ENCODE results near the gene ZBED1.
"Not testable (repeated sequence)": the region's sequence is repeated elsewhere in the genome, so short reads cannot be mapped to it uniquely, and the experiment has no call there.

ZBED1 gene

DNA sequence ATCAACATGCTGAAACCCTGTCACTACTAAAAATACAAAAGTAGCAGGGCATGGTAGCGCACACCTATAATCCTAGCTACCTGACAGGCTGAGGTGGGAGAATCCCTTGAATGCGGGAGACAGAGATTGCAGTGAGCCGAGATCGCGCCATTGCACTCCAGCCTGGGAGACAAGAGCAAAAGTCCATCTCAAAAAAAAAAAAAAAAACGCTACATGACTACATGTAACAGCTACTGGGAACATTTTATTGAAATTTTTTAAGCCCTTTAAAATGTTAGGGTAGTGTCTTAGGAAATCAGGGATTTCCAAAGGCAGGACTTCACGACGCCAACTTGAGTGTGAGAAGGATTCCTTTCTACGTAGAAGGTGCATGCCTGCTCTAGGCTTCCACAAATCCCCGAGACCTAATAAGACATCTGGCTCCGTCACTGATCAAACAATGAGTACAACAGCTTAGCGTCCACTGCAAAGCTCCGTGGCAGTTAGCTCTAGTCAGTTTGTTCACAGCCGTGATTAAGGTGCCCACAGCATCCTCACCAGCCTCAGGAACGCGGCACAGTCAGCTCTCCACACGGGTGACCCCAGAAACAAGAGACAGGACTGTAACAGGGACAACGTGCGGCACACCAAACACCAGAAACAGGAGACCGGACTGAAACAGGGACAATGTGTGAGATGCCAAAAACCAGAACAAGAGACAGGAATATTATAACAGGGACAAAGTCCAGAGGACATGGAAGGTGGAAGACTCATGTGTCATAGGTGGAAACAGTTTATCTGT, 33.7 kb downstream of the ZBED1 start:
- Mint-ChIP-seq H3K36me3 (no peaks in the 10 kb centered on the region), H3K4me1 (no peaks in the 10 kb centered on the region), H3K27me3 (no peaks in the 10 kb centered on the region), H3K4me3 (no peak overlapping the region), H3K9me3 (peaks cover 6% of the 10 kb centered on the region), H3K27ac (no peak overlapping the region)
- DNase-seq = no peak
- CTCF ChIA-PET = no interaction called here

DNA sequence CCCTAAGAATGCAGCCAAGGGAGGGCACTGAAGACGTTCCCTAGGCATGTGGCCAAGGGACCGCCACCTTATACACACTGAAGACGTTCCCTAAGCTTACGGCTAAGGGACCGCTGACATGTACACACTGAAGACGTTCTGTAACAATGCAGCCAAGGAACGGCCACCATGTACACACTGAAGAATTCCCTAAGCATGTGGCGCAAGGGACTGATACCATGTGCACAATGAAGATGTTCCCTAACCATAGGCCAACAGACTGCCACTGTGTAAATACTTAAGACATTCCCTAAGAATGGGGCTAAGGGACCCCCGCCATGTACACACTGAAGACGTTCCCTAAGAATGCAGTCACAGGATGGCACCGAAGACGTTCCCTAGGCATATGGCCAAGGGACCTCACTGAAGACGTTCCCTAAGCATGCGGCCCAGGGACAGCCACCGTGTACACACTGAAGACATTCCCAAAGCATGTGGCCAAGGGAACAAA, 36.1 kb downstream of the ZBED1 start:
- peaks cover 3% of the 10 kb centered on the region for H3K9me3 Mint-ChIP-seq
- CTCF ChIA-PET = no interaction called here
- H3K4me1 Mint-ChIP-seq = no peaks in the 10 kb centered on the region
- no peak overlapping the region for H3K27ac Mint-ChIP-seq
- DNase-seq = no peak
- no peaks in the 10 kb centered on the region for H3K27me3 Mint-ChIP-seq
- H3K4me3 Mint-ChIP-seq = no peak overlapping the region
- H3K36me3 Mint-ChIP-seq = no peaks in the 10 kb centered on the region

DNA sequence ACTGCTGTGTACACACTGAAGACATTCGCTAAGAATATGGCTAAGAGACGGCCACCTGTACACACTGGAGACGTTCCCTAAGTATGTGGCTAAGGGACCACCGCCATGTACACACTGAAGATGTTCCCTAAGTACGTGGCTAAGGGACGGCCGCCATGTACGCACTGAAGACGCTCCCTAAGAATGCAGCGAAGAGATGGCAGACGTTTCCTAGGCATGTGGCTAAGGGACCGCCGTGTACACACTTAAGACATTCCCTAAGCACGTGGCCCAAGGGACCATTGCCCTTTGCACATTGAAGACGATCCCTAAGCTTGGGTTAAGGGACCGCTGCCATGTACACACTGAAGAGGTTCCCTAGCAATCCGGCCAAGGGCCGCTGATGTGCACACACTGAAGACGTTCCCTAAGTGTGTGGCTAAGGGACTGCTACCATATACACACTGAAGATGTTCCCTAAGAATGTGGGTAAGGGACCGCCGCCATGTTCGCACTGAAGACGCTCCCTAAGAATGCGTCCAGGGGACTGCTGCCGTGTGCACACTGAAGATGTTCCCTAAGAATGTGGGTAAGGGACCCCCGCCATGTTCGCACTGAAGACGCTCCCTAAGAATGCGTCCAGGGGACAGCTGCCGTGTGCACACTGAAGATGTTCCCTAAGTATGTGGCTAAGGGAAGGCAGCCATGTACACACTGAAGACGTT, 36.7 kb downstream of the ZBED1 start:
- Mint-ChIP-seq H3K27ac (no peak overlapping the region), H3K36me3 (no peaks in the 10 kb centered on the region), H3K9me3 (no peaks in the 10 kb centered on the region), H3K4me1 (no peaks in the 10 kb centered on the region), H3K4me3 (no peak overlapping the region), H3K27me3 (no peaks in the 10 kb centered on the region)
- no peak for DNase-seq
- CTCF ChIA-PET = no interaction called here

DNA sequence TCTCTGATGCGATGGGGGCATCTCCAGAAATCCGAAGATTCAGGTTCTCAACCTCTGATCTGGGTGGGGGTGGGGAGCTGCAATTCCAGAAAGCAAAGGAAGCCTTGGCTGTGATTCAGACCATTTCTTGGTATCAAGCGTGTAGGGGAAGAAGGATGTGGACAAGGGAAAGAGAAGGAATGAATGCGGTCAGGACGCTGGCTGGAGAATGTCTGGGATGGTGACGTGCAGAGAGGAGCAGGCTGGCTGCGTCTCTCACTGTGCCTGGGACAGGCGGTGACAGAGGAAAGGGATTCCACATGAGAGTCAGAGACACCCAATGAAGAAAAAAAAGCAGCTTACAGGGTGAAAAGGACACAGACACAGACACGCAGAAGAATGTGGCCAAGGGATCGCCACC, 37.3 kb downstream of the ZBED1 start:
- H3K27me3 Mint-ChIP-seq, H3K36me3 Mint-ChIP-seq, H3K27ac Mint-ChIP-seq, H3K4me1 Mint-ChIP-seq, CTCF ChIA-PET, DNase-seq, H3K4me3 Mint-ChIP-seq, H3K9me3 Mint-ChIP-seq: not testable (repeated sequence)

DNA sequence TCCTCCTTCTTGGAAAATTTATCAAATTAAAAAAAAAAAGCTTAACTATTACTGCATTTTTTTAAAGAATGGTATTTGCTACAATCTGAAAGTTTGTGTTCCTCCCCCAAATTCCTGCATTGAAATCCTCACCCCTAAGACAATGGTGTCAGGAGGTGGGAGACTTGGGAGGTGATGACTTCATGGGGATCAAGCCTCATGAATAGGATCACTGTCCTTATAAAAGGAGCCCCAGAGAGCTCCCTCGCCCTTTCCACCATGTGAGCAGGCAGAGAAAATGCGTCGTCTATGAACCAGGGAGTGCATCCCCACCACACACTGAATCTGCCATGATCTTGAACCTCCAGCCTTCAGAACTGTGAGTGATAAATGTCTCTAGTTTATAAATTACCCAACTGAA, 38.0 kb downstream of the ZBED1 start:
- H3K4me3 Mint-ChIP-seq = no peak overlapping the region
- CTCF ChIA-PET = no interaction called here
- no peaks in the 10 kb centered on the region for H3K4me1 Mint-ChIP-seq
- peaks cover 5% of the 10 kb centered on the region for H3K9me3 Mint-ChIP-seq
- no peaks in the 10 kb centered on the region for H3K27me3 Mint-ChIP-seq
- H3K36me3 Mint-ChIP-seq = no peaks in the 10 kb centered on the region
- no peak for DNase-seq
- H3K27ac Mint-ChIP-seq = no peak overlapping the region

DNA sequence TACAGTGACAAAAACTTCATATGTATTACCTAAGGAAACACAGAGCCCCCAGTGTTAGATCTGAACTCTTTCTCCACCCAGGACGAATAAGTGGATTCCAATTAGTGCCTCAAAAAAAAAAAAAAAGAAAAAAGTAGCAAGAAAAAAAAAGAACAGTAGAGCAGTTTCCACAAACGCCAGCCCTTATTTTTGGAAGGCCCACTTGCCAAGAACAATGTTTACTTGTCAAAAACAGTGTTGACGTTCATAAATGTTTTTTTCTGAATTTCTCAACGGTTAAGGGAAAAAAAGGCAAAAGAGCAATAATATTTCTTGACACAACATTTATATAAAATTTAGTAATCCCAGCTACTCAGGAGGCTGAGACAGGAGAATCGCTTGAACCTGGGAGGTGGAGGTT, 38.7 kb downstream of the ZBED1 start:
- Mint-ChIP-seq H3K9me3 (peaks cover 5% of the 10 kb centered on the region), H3K4me3 (no peak overlapping the region), H3K27ac (no peak overlapping the region), H3K4me1 (no peaks in the 10 kb centered on the region), H3K36me3 (no peaks in the 10 kb centered on the region), H3K27me3 (no peaks in the 10 kb centered on the region)
- no peak for DNase-seq
- CTCF ChIA-PET = no interaction called here

DNA sequence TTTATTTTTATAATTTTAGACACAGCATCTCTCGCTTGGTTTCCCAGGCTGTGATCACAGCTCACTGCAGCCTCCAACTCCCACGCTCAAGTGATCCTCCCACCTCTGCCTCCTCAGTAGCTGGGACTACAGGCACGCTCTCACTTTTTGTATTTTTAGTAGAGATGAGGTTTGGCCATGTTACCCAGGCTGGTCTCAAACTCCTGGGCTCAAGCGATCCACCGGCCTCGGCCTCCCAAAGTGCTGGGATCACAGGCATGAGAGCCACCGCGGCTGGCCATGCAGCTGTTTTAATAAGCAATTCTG, 39.1 kb downstream of the ZBED1 start:
- no peaks in the 10 kb centered on the region for H3K4me1 Mint-ChIP-seq
- CTCF ChIA-PET = no interaction called here
- no peak for DNase-seq
- H3K27me3 Mint-ChIP-seq = no peaks in the 10 kb centered on the region
- H3K9me3 Mint-ChIP-seq = peaks cover 5% of the 10 kb centered on the region
- no peaks in the 10 kb centered on the region for H3K36me3 Mint-ChIP-seq
- H3K4me3 Mint-ChIP-seq = no peak overlapping the region
- no peak overlapping the region for H3K27ac Mint-ChIP-seq

DNA sequence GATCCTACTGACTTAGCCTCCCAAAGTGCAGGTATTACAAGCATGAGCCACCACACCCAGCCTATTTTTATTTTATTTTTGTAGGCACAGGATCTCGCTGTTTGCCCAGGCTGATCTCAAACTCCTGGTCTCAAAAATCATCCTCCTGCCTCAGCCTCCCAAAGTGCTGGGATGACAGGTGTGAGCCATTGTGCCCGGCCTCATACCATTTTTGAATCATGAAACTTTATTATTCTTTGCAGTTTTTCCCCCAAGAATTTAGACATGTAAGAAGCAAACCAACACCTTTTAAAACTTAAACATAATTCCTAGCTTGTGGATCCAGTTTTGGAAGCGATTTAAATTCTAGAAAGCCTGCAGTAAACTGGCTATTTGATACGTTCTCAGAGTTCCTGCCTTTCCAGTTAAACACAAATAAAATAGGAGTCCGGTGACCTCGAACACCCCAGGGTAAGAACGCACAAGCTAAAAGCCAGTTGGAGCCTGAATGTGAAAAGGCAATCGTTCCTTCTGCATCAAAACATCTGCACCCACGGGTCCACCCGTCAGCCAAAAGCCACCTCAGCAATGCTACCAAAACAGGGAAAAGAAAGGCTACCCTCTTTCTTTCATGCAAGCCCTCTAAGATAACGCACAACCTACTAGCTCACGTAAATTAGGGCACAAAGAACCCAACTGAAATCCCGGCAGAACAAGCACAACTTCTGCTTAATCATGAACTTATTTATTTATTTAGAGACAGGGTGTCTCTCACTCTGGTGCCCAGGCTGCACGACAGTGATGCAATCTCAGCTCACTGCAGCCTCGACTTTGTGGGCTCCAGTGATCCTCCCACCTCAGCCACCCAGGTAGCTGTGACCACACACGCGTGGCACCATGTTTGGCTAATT, 39.7 kb downstream of the ZBED1 start:
- H3K27ac Mint-ChIP-seq, H3K9me3 Mint-ChIP-seq, H3K27me3 Mint-ChIP-seq, H3K4me1 Mint-ChIP-seq, CTCF ChIA-PET, H3K4me3 Mint-ChIP-seq, DNase-seq, H3K36me3 Mint-ChIP-seq: not testable (repeated sequence)

DNA sequence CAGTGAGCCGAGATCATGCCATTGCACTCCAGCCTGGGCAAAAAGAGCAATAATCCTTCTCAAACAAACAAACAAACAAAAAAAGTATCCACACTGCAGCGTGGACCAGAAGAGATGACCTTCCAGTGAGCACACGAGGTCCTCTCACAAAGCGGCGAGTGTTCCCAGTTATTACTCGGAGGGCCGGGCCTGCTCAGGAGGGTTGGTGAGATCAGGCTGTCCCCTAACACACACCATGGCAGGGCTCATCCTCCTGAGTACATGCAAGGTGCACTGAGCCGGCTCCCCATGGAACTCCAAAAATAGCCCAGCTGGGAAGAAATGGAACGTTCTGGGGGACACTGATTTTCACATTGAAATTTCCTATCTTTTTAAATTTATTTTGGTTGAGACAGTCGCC, 40.7 kb downstream of the ZBED1 start:
- H3K27me3 Mint-ChIP-seq, H3K4me3 Mint-ChIP-seq, H3K4me1 Mint-ChIP-seq, H3K36me3 Mint-ChIP-seq, H3K9me3 Mint-ChIP-seq, H3K27ac Mint-ChIP-seq, CTCF ChIA-PET, DNase-seq: not testable (repeated sequence)

DNA sequence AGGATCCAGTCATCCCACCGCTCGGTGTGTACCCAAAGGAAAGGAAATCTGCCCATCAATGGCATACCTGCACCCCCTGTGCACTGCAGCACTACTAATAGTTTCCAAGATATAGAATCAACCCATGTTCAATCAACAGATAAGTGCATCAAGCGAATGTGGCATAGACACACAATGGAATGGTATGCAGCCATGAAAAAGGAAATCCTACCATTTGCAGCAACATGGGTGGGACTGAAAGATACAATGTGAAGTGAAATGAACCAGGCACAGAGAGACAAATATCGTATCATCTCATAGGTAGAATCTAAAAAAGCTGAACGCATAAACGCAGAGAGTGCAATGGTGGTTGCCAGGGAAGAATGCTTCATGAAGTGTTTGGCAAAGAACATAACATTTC, 42.5 kb downstream of the ZBED1 start:
- Mint-ChIP-seq H3K4me3 (no peak overlapping the region), H3K36me3 (no peaks in the 10 kb centered on the region), H3K4me1 (no peaks in the 10 kb centered on the region), H3K27me3 (no peaks in the 10 kb centered on the region), H3K27ac (no peak overlapping the region), H3K9me3 (peaks cover 5% of the 10 kb centered on the region)
- no peak for DNase-seq
- CTCF ChIA-PET = no interaction called here

DNA sequence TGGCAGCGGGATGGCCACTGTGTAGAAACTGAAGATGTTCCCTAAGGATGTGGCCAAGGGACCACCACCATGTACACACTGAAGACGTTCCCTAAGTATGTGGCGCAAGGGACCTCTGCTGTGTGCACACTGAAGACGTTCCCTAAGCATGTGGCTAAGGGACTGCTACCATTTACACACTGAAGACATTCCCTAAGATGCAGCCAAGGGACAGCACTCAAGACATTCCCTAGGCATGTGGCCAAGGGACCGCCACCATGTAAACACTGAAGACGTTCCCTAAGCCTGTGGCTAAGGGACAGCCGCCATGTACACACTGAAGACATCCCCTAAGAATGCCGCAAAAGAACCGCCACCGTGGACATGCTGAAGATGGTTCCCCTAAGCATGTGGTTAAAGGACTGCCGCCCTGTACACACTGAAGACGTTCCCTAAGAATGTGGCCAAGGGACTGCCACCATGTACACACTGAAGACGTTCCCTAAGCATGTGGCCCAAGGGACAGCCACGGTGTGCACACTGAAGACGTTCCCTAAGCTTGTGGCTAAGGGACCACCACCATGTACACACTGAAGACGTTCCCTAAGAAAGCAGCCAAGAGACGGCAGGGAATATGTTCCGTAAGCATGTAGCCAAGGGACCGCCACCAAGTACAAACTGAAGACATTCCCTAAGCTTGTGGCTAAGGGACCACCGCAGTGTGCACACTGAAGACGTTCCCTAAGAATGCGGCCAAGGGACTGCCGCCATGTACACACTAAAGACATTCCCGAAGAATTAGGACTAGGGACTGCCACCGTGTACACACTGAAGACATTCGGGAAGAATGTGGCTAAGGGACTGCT, 43.3 kb downstream of the ZBED1 start:
- CTCF ChIA-PET = no interaction called here
- H3K27ac Mint-ChIP-seq = no peak overlapping the region
- peaks cover 4% of the 10 kb centered on the region for H3K36me3 Mint-ChIP-seq
- no peaks in the 10 kb centered on the region for H3K27me3 Mint-ChIP-seq
- no peak overlapping the region for H3K4me3 Mint-ChIP-seq
- H3K4me1 Mint-ChIP-seq = no peaks in the 10 kb centered on the region
- H3K9me3 Mint-ChIP-seq = peaks cover 5% of the 10 kb centered on the region
- DNase-seq = no peak

DNA sequence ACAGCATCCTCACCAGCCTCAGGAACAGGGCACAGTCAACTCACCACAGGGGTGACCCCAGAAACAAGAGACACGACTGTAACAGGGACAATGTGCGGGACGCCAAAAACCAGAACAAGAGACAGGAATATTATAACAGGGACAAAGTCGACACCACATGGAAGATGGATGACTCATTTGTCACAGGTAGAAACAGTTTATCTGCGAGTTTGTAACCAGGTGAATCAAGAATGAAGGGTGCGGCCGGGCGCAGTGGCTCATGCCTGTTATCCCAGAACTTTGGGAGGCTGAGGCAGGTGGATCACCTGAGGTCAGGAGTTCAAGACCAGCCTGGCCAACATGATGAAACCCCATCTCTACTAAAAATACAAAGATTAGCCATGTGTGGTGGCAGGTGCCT, 44.7 kb downstream of the ZBED1 start:
- H3K27ac Mint-ChIP-seq, DNase-seq, H3K9me3 Mint-ChIP-seq, H3K4me3 Mint-ChIP-seq, CTCF ChIA-PET, H3K36me3 Mint-ChIP-seq, H3K4me1 Mint-ChIP-seq, H3K27me3 Mint-ChIP-seq: not testable (repeated sequence)

DNA sequence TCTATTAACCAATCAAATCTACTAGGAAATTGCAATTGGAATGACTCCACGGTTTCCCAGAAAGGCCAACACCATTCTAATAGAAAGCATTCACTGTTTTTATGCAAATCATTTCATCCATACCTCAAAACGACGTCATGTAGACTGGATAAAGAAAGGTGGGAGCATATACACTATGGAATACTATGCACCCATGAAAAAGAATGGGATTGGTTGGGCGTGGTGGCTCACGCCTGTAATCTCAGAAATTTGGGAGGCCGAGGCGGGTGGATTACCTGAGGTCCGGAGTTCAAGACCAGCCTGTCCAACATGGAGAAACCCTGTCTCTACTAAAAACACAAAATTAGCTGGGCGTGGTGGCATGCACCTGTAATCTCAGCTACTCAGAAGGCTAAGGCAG, 46.2 kb downstream of the ZBED1 start:
- not testable (repeated sequence) for H3K4me1 Mint-ChIP-seq, H3K27ac Mint-ChIP-seq, H3K9me3 Mint-ChIP-seq

DNA sequence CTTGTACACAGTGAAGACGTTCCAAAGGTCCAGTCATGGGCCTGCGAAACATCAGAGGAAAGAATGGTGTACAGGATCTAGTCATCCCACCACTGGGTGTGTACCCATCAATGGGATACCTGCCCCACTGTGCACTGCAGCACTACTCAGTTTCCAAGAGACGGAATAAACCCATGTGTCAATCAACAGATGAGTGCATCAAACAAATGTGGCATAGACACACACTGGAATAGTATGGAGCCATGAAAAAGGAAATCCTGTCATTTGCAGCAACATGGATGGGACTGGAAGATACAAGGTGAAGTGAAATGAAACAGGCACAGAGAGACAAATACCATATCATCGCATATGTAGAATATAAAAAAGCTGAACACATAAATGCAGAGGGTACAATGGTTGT, 48.0 kb downstream of the ZBED1 start:
- Mint-ChIP-seq H3K4me1 (no peaks in the 10 kb centered on the region), H3K9me3 (no peaks in the 10 kb centered on the region), H3K36me3 (peaks cover 5% of the 10 kb centered on the region), H3K27ac (no peak overlapping the region), H3K27me3 (no peaks in the 10 kb centered on the region), H3K4me3 (no peak overlapping the region)
- DNase-seq = no peak
- CTCF ChIA-PET = no interaction called here

More for the DNA sequence above, 46.2 kb downstream of the ZBED1 start:
- H3K4me3 Mint-ChIP-seq, CTCF ChIA-PET, H3K36me3 Mint-ChIP-seq, DNase-seq, H3K27me3 Mint-ChIP-seq: not testable (repeated sequence)

Data from activated naive CD4-positive, alpha-beta T cell treated with anti-CD3 and anti-CD28 coated beads, Interleukin-2, amount 10 ng/mL, durations not matched to agents 7 days and 5 days (primary cell).